HepG2 (cell line): Measurements from ENCODE around the gene RPS19BP1. TPM values are rescaled to one million over a fixed set of nuclear protein-coding genes. Genes with fewer than 3 reads are reported as not detected.
A peak's percentile ranks its signal among the peaks of the same experiment; 100 is the strongest.

Experiments
- ARNT2 ChIP-seq: sonication (generic); formaldehyde crosslinking; IDR thresholded peaks from 2 replicates; pipeline ENCODE4 v1.8.0; 2022; ENCODE audit warnings: mild to moderate bottlenecking, low read depth, missing genetic modification reagents, moderate library complexity
- ATF7-NPFF ChIP-seq: sonication (generic); formaldehyde crosslinking; IDR thresholded peaks from 2 replicates; pipeline ENCODE4 v1.8.1; 2023; ENCODE audit warnings: mild to moderate bottlenecking, low read depth, missing genetic modification reagents, moderate library complexity
- EP300 ChIP-seq, 3 experiments: sonication (generic) in 1 of 3; formaldehyde crosslinking in 1 of 3; IDR thresholded peaks; 2 replicates each; pipeline versions ENCODE4 v1.5.1 to v1.6.1; 2011 to 2020; ENCODE audit warnings: low read depth in 2 of 3, low read length in 2 of 3, borderline replicate concordance in 1 of 3, improper control_type of control experiment in 1 of 3, mild to moderate bottlenecking in 1 of 3, missing genetic modification reagents in 1 of 3, moderate library complexity in 1 of 3
- HNRNPLL ChIP-seq: fragments of 200-400 bp; formaldehyde crosslinking; IDR thresholded peaks from 2 replicates; pipeline ENCODE4 v1.6.1; 2017; ENCODE audit warnings: mild to moderate bottlenecking, low read depth, low read length; ENCODE audit not compliant: poor library complexity, severe bottlenecking
- IKZF4 ChIP-seq: sonication (generic); formaldehyde crosslinking; IDR thresholded peaks from 2 replicates; pipeline ENCODE4 v1.5.1; 2020; ENCODE audit warnings: borderline replicate concordance, mild to moderate bottlenecking, low read depth, missing genetic modification reagents; ENCODE audit errors: not compliant biosample characterization
- MAZ ChIP-seq, 2 experiments: sonication (generic) in 1 of 2; formaldehyde crosslinking in 1 of 2; IDR thresholded peaks; 2 replicates each; pipeline versions ENCODE4 v1.5.0 to v1.6.1; 2012 to 2020; ENCODE audit warnings: low read depth in 2 of 2, mild to moderate bottlenecking in 2 of 2, borderline replicate concordance in 1 of 2, improper control_type of control experiment in 1 of 2, low read length in 1 of 2, missing genetic modification reagents in 1 of 2, moderate library complexity in 1 of 2
- NFYB ChIP-seq: sonication (generic); formaldehyde crosslinking; IDR thresholded peaks from 2 replicates; pipeline ENCODE4 v1.4.0; 2020; ENCODE audit warnings: missing genetic modification reagents
- NKX3-1 ChIP-seq: sonication (generic); formaldehyde crosslinking; IDR thresholded peaks from 2 replicates; pipeline ENCODE4 v1.5.0; 2020; ENCODE audit warnings: missing genetic modification reagents
- PHF8 ChIP-seq: sonication (generic); formaldehyde crosslinking; IDR thresholded peaks from 2 replicates; pipeline ENCODE4 v1.5.0; 2020; ENCODE audit warnings: missing genetic modification reagents
- POGZ ChIP-seq: sonication (generic); formaldehyde crosslinking; IDR thresholded peaks from 2 replicates; pipeline ENCODE4 v1.4.0; 2020; ENCODE audit warnings: mild to moderate bottlenecking, missing genetic modification reagents
- POLR2AphosphoS5 ChIP-seq: IDR thresholded peaks from 2 replicates; pipeline ENCODE4 v1.6.1; 2012; ENCODE audit warnings: low read depth, low read length
- SNAPC5 ChIP-seq: sonication (generic); formaldehyde crosslinking; IDR thresholded peaks from 2 replicates; pipeline ENCODE4 v1.8.1; 2023; ENCODE audit warnings: mild to moderate bottlenecking, missing genetic modification reagents, borderline replicate concordance
- TEAD2 ChIP-seq: sonication (generic); formaldehyde crosslinking; IDR thresholded peaks from 2 replicates; pipeline ENCODE4 v1.9.0; 2021; ENCODE audit warnings: missing genetic modification reagents
- ZBTB2 ChIP-seq: sonication (generic); formaldehyde crosslinking; IDR thresholded peaks from 2 replicates; pipeline ENCODE4 v1.8.0; 2022; ENCODE audit warnings: low read depth, missing genetic modification reagents
- ZC3H4 ChIP-seq: sonication (generic); formaldehyde crosslinking; IDR thresholded peaks from 2 replicates; pipeline ENCODE4 v1.4.0; 2020; ENCODE audit warnings: missing genetic modification reagents, borderline replicate concordance
- ZNF256 ChIP-seq: sonication (generic); formaldehyde crosslinking; conservative IDR thresholded peaks from 2 replicates; pipeline ENCODE4 v1.4.0; 2020; ENCODE audit warnings: missing genetic modification reagents
- ZNF577 ChIP-seq: sonication (generic); formaldehyde crosslinking; IDR thresholded peaks from 2 replicates; pipeline ENCODE4 v1.4.0; 2020; ENCODE audit warnings: mild to moderate bottlenecking, low read depth, missing genetic modification reagents, borderline replicate concordance
- ZNF607 ChIP-seq: sonication (generic); formaldehyde crosslinking; IDR thresholded peaks from 2 replicates; pipeline ENCODE4 v1.5.1; 2020; ENCODE audit warnings: missing genetic modification reagents, mild to moderate bottlenecking, borderline replicate concordance
- ZNF710 ChIP-seq: sonication (generic); formaldehyde crosslinking; IDR thresholded peaks from 2 replicates; pipeline ENCODE4 v1.5.0; 2020; ENCODE audit warnings: mild to moderate bottlenecking, missing genetic modification reagents, borderline replicate concordance
- ZNF792 ChIP-seq: IDR thresholded peaks from 2 replicates; pipeline ENCODE4 v1.6.1; 2016
- ZNF839 ChIP-seq: sonication (generic); formaldehyde crosslinking; IDR thresholded peaks from 2 replicates; pipeline ENCODE4 v1.4.0; 2020; ENCODE audit warnings: missing genetic modification reagents, mild to moderate bottlenecking, borderline replicate concordance
- polyA plus RNA-seq, 8 experiments: library from polyadenylated mRNA; depleted of rRNA in 3 of 8; stranded (reverse) in 7 of 8; unstranded in 1 of 8; fragments of >200 nt; fragmentation: Illumina TruSeq in 4 of 8; extraction: Trizol in 4 of 8; gene quantifications; 2 replicates each; pipeline versions ENCODE4 v1.2.1 to v1.2.3, GENCODE V29; 2011 to 2016; ENCODE audit warnings: low read depth in 4 of 8, missing spikeins in 1 of 8, mixed read lengths in 1 of 8; ENCODE audit not compliant: insufficient read depth in 1 of 8
- total RNA-seq, 5 experiments: library from RNA; depleted of rRNA; stranded (reverse); fragments of >200 nt; fragmentation: Illumina TruSeq; extraction: Trizol; gene quantifications; 2 replicates each; pipeline ENCODE4 v1.2.3, GENCODE V29; 2016; ENCODE audit warnings: low read depth in 1 of 5
- TF ChIP-seq, protein P1 (sequence below): IDR thresholded peaks from 2 replicates; pipeline ENCODE4 v1.6.1; 2016; ENCODE audit warnings: missing genetic modification reagents, missing compliant biosample characterization

RPS19BP1 gene
- total and polyA plus RNA-seq, 2 of the 13 experiments (the other 11 are each of a cell fraction or from before 2014, with no cell fraction given) = 44.3 to 81.3 TPM

DNA sequence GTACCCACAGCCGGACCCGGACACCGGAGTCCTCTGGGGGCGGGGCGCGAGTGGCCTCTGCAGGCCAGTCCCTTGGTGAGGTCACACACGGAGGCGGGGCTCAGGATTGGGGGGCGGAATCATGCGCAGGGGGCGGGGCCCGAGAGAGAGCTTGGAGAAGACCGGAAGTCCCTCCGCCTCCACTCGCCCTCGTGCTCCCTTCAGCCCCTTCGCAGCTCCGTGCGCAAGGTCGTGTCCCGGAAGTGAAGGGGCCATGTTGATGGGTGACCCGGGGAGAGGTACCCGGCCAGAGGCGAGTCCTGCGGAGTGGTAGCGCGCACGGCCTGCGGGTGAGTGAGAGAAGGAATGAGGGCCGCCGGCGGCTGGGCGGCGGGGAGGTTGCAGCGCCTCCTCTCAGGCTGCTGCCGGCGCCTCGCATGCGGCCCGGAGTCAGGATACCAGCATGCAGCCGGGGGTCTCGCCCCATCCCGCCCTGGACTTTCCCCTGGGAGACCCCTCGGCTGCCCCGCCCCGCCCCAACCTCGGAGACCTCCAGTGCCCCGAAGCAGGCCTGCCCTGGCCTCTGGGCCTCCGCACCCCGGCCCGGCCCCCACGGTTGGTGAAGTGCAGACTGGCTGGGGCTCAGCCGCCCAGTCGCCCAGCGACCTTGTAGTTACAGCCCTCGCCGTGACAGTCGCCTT, 30.3 kb downstream of the RPS19BP1 start, which contains the start of gene MIEF1 (continued):
- TF ChIP-seq HNRNPLL = peak; percentile 70
- TF ChIP-seq ATF7-NPFF (CRISPR knock-in tag) = peak; percentile 59
- no peak for TF ChIP-seq ZNF710 (CRISPR knock-in tag)
- peak; percentile 88 for TF ChIP-seq ZNF607 (CRISPR knock-in tag)
- TF ChIP-seq ZNF839 (CRISPR knock-in tag) = peak; percentile 44; the same call in 1 of the 2 replicates
- 0 out of 2 replicates have a peak, but pooled peaks have one; percentile 29 for TF ChIP-seq ZC3H4 (CRISPR knock-in tag)
- peak; percentile 55 for TF ChIP-seq NFYB (CRISPR knock-in tag)
- TF ChIP-seq IKZF4 (CRISPR knock-in tag) = peak; percentile 81
- peak; percentile 84; the same call in 1 of the 2 replicates for TF ChIP-seq NKX3-1 (CRISPR knock-in tag)
- TF ChIP-seq ZNF577 (CRISPR knock-in tag) = 0 out of 2 replicates have a peak, but pooled peaks have one; percentile 62
- TF ChIP-seq TEAD2 (CRISPR knock-in tag) = no peak
- peak; percentile 51; the same call in 1 of the 2 replicates for TF ChIP-seq POGZ (CRISPR knock-in tag)
- TF ChIP-seq MAZ (IDR thresholded peaks at IDR 0.05; ENCODE audit: borderline replicate concordance, low read depth, low read length) = peak; percentile 83; the same call in 1 of the 2 replicates
- TF ChIP-seq MAZ (CRISPR knock-in tag; IDR thresholded peaks at IDR 0.05; ENCODE audit: low read depth) = peak; percentile 86
- no peak for TF ChIP-seq ZNF256 (CRISPR knock-in tag)
- TF ChIP-seq ARNT2 (CRISPR knock-in tag) = 0 out of 2 replicates have a peak, but pooled peaks have one; percentile 45
- peak; percentile 84 for TF ChIP-seq ZNF792 (CRISPR knock-in tag)
- no peak for TF ChIP-seq SNAPC5 (CRISPR knock-in tag)
- TF ChIP-seq ZBTB2 (CRISPR knock-in tag) = peak; percentile 56; the same call in 1 of the 2 replicates
- TF ChIP-seq POLR2AphosphoS5 = peak; percentile 77
- TF ChIP-seq EP300 (IDR thresholded peaks at IDR 0.05; ENCODE audit: low read depth in 2 of 2, low read length in 2 of 2) = no peak
- TF ChIP-seq EP300 (CRISPR knock-in tag; IDR thresholded peaks at IDR 0.05; ENCODE audit: borderline replicate concordance) = peak; percentile 40; the same call in 1 of the 2 replicates
- TF ChIP-seq, protein P1, sequence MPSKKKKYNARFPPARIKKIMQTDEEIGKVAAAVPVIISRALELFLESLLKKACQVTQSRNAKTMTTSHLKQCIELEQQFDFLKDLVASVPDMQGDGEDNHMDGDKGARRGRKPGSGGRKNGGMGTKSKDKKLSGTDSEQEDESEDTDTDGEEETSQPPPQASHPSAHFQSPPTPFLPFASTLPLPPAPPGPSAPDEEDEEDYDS (CRISPR knock-in tag) = peak; percentile 81
- peak; percentile 90 for TF ChIP-seq PHF8 (CRISPR knock-in tag)
